Measurements from ENCODE around the gene LRRC38.

The LRRC38 gene

GRCh38 chr1:13548281-13548680 is 34.5 kb upstream of the LRRC38 start:
- no peak for TF ChIP-seq ZNF10 (tag by site-specific recombination; IDR thresholded peaks at IDR 0.05)
- TF ChIP-seq SCRT2 (tag by site-specific recombination; IDR thresholded peaks at IDR 0.05) = no peak
- no peak for TF ChIP-seq ZNF223 (tag by site-specific recombination; IDR thresholded peaks at IDR 0.05)
- no peak for TF ChIP-seq ZSCAN23 (tag by site-specific recombination; IDR thresholded peaks at IDR 0.05)
- no peak for TF ChIP-seq ZNF341 (tag by site-specific recombination; IDR thresholded peaks at IDR 0.05; ENCODE audit: low read depth)
- TF ChIP-seq ZNF560 (tag by site-specific recombination; IDR thresholded peaks at IDR 0.05; ENCODE audit: borderline replicate concordance) = no peak
- TF ChIP-seq ZNF791 (tag by site-specific recombination; IDR thresholded peaks at IDR 0.05) = no peak
- no peak for TF ChIP-seq EGR2 (tag by site-specific recombination; IDR thresholded peaks at IDR 0.05; ENCODE audit: low read depth)
- TF ChIP-seq ZNF292 (tag by site-specific recombination; IDR thresholded peaks at IDR 0.05; ENCODE audit: borderline replicate concordance, low read depth) = no peak
- no peak for TF ChIP-seq ZIC2 (tag by site-specific recombination; IDR thresholded peaks at IDR 0.05)
- TF ChIP-seq ZNF350 (tag by site-specific recombination; IDR thresholded peaks at IDR 0.05) = no peak
- TF ChIP-seq GFI1B (tag by site-specific recombination; IDR thresholded peaks at IDR 0.05) = no peak
- no peak for TF ChIP-seq ZNF530 (tag by site-specific recombination; IDR thresholded peaks at IDR 0.05; ENCODE audit: low read depth)
- TF ChIP-seq GLI4 (tag by site-specific recombination; IDR thresholded peaks at IDR 0.05) = no peak
- TF ChIP-seq, protein P1, sequence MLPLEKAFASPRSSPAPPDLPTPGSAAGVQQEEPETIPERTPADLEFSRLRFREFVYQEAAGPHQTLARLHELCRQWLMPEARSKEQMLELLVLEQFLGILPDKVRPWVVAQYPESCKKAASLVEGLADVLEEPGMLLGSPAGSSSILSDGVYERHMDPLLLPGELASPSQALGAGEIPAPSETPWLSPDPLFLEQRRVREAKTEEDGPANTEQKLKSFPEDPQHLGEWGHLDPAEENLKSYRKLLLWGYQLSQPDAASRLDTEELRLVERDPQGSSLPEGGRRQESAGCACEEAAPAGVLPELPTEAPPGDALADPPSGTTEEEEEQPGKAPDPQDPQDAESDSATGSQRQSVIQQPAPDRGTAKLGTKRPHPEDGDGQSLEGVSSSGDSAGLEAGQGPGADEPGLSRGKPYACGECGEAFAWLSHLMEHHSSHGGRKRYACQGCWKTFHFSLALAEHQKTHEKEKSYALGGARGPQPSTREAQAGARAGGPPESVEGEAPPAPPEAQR (tag by site-specific recombination; IDR thresholded peaks at IDR 0.05) = no peak
- TF ChIP-seq, protein P2, sequence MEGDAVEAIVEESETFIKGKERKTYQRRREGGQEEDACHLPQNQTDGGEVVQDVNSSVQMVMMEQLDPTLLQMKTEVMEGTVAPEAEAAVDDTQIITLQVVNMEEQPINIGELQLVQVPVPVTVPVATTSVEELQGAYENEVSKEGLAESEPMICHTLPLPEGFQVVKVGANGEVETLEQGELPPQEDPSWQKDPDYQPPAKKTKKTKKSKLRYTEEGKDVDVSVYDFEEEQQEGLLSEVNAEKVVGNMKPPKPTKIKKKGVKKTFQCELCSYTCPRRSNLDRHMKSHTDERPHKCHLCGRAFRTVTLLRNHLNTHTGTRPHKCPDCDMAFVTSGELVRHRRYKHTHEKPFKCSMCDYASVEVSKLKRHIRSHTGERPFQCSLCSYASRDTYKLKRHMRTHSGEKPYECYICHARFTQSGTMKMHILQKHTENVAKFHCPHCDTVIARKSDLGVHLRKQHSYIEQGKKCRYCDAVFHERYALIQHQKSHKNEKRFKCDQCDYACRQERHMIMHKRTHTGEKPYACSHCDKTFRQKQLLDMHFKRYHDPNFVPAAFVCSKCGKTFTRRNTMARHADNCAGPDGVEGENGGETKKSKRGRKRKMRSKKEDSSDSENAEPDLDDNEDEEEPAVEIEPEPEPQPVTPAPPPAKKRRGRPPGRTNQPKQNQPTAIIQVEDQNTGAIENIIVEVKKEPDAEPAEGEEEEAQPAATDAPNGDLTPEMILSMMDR (tag by site-specific recombination; IDR thresholded peaks at IDR 0.05) = no peak
- no peak for TF ChIP-seq BCL11B (tag by site-specific recombination; IDR thresholded peaks at IDR 0.05; ENCODE audit: low read depth)
- TF ChIP-seq IKZF3 (tag by site-specific recombination; IDR thresholded peaks at IDR 0.05) = no peak
- Histone ChIP-seq H3K36me3 (ENCODE audit: control insufficient read depth in 2 of 2, insufficient read depth in 1 of 2, low read length in 2 of 2) (no peaks in the 10 kb centered on the region), H3K27ac (ENCODE audit: extremely low read depth, low read depth, low read length) (no peak overlapping the region), H3K4me3 (ENCODE audit: low read depth, low read length) (no peak overlapping the region), H3K9me3 (ENCODE audit: control insufficient read depth, insufficient read depth, low read depth, low read length) (no peaks in the 10 kb centered on the region), H3K4me1 (ENCODE audit: control insufficient read depth, insufficient read depth, low read length) (0 out of 2 replicates have a peak, but pooled peaks cover 2% of the 10 kb centered on the region)
- POLR2A ChIA-PET = no interaction called here
- CTCF ChIA-PET = interaction anchor here (0.5 kb wide), 1 partner anchor 1486 kb away, joined by 3 read pairs; no protein-coding TSS in a partner anchor

- H3K9me3 ChIP-seq (ENCODE audit: control insufficient read depth, insufficient read depth, low read depth, low read length) = no peaks in the 10 kb centered on the region
- H3K36me3 ChIP-seq (ENCODE audit: control insufficient read depth in 2 of 2, insufficient read depth in 1 of 2, low read length in 2 of 2) = no peaks in the 10 kb centered on the region
- TF ChIP-seq ZNF707 (tag by site-specific recombination; IDR thresholded peaks at IDR 0.05) = no peak
- no peak for TF ChIP-seq ZNF510 (tag by site-specific recombination; IDR thresholded peaks at IDR 0.05; ENCODE audit: insufficient replicate concordance)
- TF ChIP-seq ZNF416 (tag by site-specific recombination; IDR thresholded peaks at IDR 0.05) = no peak
- no peak for TF ChIP-seq ZNF692 (tag by site-specific recombination; IDR thresholded peaks at IDR 0.05)
- no peak for TF ChIP-seq MZF1 (tag by site-specific recombination; IDR thresholded peaks at IDR 0.05; ENCODE audit: borderline replicate concordance)
- TF ChIP-seq KLF17 (tag by site-specific recombination; IDR thresholded peaks at IDR 0.05) = no peak
- no peak for TF ChIP-seq ZBTB8A (tag by site-specific recombination; IDR thresholded peaks at IDR 0.05)
- no peak for TF ChIP-seq ZNF169 (tag by site-specific recombination; IDR thresholded peaks at IDR 0.05)
- TF ChIP-seq ZNF621 (tag by site-specific recombination; IDR thresholded peaks at IDR 0.05) = no peak
- no peak for TF ChIP-seq ZBTB48 (tag by site-specific recombination; IDR thresholded peaks at IDR 0.05)
- TF ChIP-seq ZNF600 (tag by site-specific recombination; IDR thresholded peaks at IDR 0.05) = no peak
- ChIA-PET POLR2A (no interaction called here), CTCF (no interaction called here)
- H3K4me3 ChIP-seq (ENCODE audit: low read depth, low read length) = no peak overlapping the region
- H3K27ac ChIP-seq (ENCODE audit: extremely low read depth, low read depth, low read length) = no peak overlapping the region
- 0 out of 2 replicates have a peak, but pooled peaks cover 2% of the 10 kb centered on the region for H3K4me1 ChIP-seq (ENCODE audit: control insufficient read depth, insufficient read depth, low read length)
These were observed 33.0 kb upstream of the LRRC38 start for GRCh38 chr1:13546791-13547190.

Measured in HEK293 (cell line).